ENCODE measurements around the gene ATXN7L2. TPM values are rescaled to one million over a fixed set of nuclear protein-coding genes. Genes with fewer than 3 reads are reported as not detected.

Gene ATXN7L2
- total and polyA plus RNA-seq, 2 of the 8 experiments (the other 6 are each of a cell fraction or from before 2014, with no cell fraction given) = 8.1 to 9.3 TPM

- TF ChIP-seq BCL11A (IDR thresholded peaks at IDR 0.05; ENCODE audit: low read depth in 2 of 2, low read length in 2 of 2) (no peak), GABPA (IDR thresholded peaks at IDR 0.05; ENCODE audit: borderline replicate concordance, insufficient read depth, low read length) (no peak)
These were observed 17.3 kb downstream of the ATXN7L2 start (continued) for GRCh38 chr1:109500941-109501381.
